WTC11 (cell line): Measurements from ENCODE around the gene IFNA21.

ENCODE experiments used
- TF ChIP-seq, protein P1 (sequence below): fragments of 200-600 bp; IDR thresholded peaks from 2 replicates; pipeline ENCODE4 v1.8.0; 2022; ENCODE audit warnings: antibody characterized with exemption
- TF ChIP-seq, protein P2 (sequence below): sonication (generic); formaldehyde crosslinking; IDR thresholded peaks from 2 replicates; pipeline ENCODE4 v1.8.1; 2022; ENCODE audit warnings: low read depth, missing genetic modification reagents, borderline replicate concordance
- TF ChIP-seq, protein P3 (sequence below): sonication (generic); formaldehyde crosslinking; IDR thresholded peaks from 2 replicates; pipeline ENCODE4 v1.8.0; 2022; ENCODE audit warnings: missing genetic modification reagents

GRCh38 chr9:21155501-21155900, 11.0 kb downstream of the IFNA21 start:
- TF ChIP-seq, protein P1, sequence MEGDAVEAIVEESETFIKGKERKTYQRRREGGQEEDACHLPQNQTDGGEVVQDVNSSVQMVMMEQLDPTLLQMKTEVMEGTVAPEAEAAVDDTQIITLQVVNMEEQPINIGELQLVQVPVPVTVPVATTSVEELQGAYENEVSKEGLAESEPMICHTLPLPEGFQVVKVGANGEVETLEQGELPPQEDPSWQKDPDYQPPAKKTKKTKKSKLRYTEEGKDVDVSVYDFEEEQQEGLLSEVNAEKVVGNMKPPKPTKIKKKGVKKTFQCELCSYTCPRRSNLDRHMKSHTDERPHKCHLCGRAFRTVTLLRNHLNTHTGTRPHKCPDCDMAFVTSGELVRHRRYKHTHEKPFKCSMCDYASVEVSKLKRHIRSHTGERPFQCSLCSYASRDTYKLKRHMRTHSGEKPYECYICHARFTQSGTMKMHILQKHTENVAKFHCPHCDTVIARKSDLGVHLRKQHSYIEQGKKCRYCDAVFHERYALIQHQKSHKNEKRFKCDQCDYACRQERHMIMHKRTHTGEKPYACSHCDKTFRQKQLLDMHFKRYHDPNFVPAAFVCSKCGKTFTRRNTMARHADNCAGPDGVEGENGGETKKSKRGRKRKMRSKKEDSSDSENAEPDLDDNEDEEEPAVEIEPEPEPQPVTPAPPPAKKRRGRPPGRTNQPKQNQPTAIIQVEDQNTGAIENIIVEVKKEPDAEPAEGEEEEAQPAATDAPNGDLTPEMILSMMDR: no peak
- TF ChIP-seq, protein P2, sequence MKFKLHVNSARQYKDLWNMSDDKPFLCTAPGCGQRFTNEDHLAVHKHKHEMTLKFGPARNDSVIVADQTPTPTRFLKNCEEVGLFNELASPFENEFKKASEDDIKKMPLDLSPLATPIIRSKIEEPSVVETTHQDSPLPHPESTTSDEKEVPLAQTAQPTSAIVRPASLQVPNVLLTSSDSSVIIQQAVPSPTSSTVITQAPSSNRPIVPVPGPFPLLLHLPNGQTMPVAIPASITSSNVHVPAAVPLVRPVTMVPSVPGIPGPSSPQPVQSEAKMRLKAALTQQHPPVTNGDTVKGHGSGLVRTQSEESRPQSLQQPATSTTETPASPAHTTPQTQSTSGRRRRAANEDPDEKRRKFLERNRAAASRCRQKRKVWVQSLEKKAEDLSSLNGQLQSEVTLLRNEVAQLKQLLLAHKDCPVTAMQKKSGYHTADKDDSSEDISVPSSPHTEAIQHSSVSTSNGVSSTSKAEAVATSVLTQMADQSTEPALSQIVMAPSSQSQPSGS (CRISPR knock-in tag): no peak
- TF ChIP-seq, protein P3, sequence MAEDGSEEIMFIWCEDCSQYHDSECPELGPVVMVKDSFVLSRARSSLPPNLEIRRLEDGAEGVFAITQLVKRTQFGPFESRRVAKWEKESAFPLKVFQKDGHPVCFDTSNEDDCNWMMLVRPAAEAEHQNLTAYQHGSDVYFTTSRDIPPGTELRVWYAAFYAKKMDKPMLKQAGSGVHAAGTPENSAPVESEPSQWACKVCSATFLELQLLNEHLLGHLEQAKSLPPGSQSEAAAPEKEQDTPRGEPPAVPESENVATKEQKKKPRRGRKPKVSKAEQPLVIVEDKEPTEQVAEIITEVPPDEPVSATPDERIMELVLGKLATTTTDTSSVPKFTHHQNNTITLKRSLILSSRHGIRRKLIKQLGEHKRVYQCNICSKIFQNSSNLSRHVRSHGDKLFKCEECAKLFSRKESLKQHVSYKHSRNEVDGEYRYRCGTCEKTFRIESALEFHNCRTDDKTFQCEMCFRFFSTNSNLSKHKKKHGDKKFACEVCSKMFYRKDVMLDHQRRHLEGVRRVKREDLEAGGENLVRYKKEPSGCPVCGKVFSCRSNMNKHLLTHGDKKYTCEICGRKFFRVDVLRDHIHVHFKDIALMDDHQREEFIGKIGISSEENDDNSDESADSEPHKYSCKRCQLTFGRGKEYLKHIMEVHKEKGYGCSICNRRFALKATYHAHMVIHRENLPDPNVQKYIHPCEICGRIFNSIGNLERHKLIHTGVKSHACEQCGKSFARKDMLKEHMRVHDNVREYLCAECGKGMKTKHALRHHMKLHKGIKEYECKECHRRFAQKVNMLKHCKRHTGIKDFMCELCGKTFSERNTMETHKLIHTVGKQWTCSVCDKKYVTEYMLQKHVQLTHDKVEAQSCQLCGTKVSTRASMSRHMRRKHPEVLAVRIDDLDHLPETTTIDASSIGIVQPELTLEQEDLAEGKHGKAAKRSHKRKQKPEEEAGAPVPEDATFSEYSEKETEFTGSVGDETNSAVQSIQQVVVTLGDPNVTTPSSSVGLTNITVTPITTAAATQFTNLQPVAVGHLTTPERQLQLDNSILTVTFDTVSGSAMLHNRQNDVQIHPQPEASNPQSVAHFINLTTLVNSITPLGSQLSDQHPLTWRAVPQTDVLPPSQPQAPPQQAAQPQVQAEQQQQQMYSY: no peak
